NCI-H2107 treated with DMSO at 0.1 percent for 48 hours (cell line): ENCODE measurements around the gene ZNF454.

Experiments used
- DNase-seq: peaks from one replicate; lab custom pipeline; 2025; ENCODE audit not compliant: unreplicated experiment; lab: John Stamatoyannopoulos, UW

The ZNF454 gene

GRCh38 chr5:178940569-178941360 is at the start of gene ZNF454:
Gene ZNF454, plus strand, starts transcription at chr5:178941198. Its CDS starts 1,594 bp downstream, at chr5:178942792.
- DNase-seq, result no peak

GRCh38 chr5:178895615-178896571 is 45.1 kb upstream of the ZNF454 start, which contains the start of gene ZFP2:
Gene ZFP2, plus strand, starts transcription at chr5:178895913. Its CDS starts 35,401 bp downstream, at chr5:178931314.
- DNase-seq, result no peak

GRCh38 chr5:178899289-178899688 is 41.7 kb upstream of the ZNF454 start:
- DNase-seq, result no peak

GRCh38 chr5:178902849-178903248 is 38.1 kb upstream of the ZNF454 start:
- DNase-seq, result no peak

GRCh38 chr5:178931846-178932760 is 8.9 kb upstream of the ZNF454 start:
- DNase-seq, result no peak

- DNase-seq, result no peak
Observed at GRCh38 chr5:178941361-178941760, 363 bp downstream of the ZNF454 start.

GRCh38 chr5:178965465-178966055 is 24.6 kb downstream of the ZNF454 start:
- DNase-seq, result no peak

GRCh38 chr5:178981381-178981780 is 40.4 kb downstream of the ZNF454 start:
- no peak for DNase-seq

- DNase-seq, result no peak
Observed at GRCh38 chr5:178982941-178983340, 41.9 kb downstream of the ZNF454 start.

GRCh38 chr5:178983728-178984127 is 42.7 kb downstream of the ZNF454 start:
- no peak for DNase-seq

GRCh38 chr5:178984145-178985072 is 43.4 kb downstream of the ZNF454 start:
- no peak for DNase-seq

- DNase-seq, result no peak
Observed at GRCh38 chr5:178986326-178986960, 45.4 kb downstream of the ZNF454 start.

GRCh38 chr5:178988436-178989220 is 47.6 kb downstream of the ZNF454 start:
- DNase-seq, result no peak

- no peak for DNase-seq
Observed at GRCh38 chr5:178989311-178989710, 48.3 kb downstream of the ZNF454 start.

GRCh38 chr5:178990491-178990890 is 49.5 kb downstream of the ZNF454 start:
- no peak for DNase-seq

GRCh38 chr5:178991190-178992145 is 50.5 kb downstream of the ZNF454 start:
- DNase-seq, result no peak
